RWPE1 (cell line): Measurements from ENCODE around the gene MRPL44.
A peak's percentile ranks its signal among the peaks of the same experiment; 100 is the strongest.

Experiments
- CTCF ChIA-PET: fragments of 350-600 bp; sonication (Branson Sonifier 250); formaldehyde crosslinking; extraction: SDS; loops from one replicate; lab custom pipeline; 2021; lab: Yijun Ruan, JAX
- POLR2A ChIA-PET: fragments of 400-600 bp; formaldehyde crosslinking; extraction: SDS; loops from one replicate; lab custom pipeline; 2020; ENCODE audit warnings: antibody characterized with exemption; ENCODE audit not compliant: low non-redundant PET; lab: Yijun Ruan, JAX
- DNase-seq: peaks from one replicate; pipeline ENCODE4 v3.0.0; 2012; ENCODE audit warnings: low spot score
- H3K27ac ChIP-seq: fragments of 450-650 bp; 2 replicates; pipeline ENCODE4 v1.5.1; 2017
- CTCF ChIP-seq: fragments of 450-650 bp; conservative IDR thresholded peaks from 2 replicates; pipeline ENCODE4 v1.5.1; 2017; ENCODE audit warnings: low read depth, mild to moderate bottlenecking

The MRPL44 gene

GRCh38 chr2:223973606-223974005 is 16.3 kb downstream of the MRPL44 start:
- ChIA-PET CTCF (interaction anchor here (0.8 kb wide), 1 partner anchor 113 kb away, joined by 5 read pairs; no protein-coding TSS in a partner anchor), POLR2A (interaction anchor here (0.6 kb wide), 1 partner anchor 32 kb away, joined by 3 read pairs; no protein-coding TSS in a partner anchor)
- H3K27ac ChIP-seq = no peak overlapping the region
- TF ChIP-seq CTCF = no peak
- DNase-seq = no peak

GRCh38 chr2:223976635-223977226 is 19.5 kb downstream of the MRPL44 start:
- ChIA-PET POLR2A (no interaction called here), CTCF (interaction anchor here (0.6 kb wide), 1 partner anchor 41 kb away, joined by 3 read pairs; no protein-coding TSS in a partner anchor)
- H3K27ac ChIP-seq = no peak overlapping the region
- no peak for DNase-seq
- no peak for TF ChIP-seq CTCF

GRCh38 chr2:223978451-223978850 is 21.2 kb downstream of the MRPL44 start:
- no peak for DNase-seq
- ChIA-PET CTCF (interaction anchor here (0.6 to 1.4 kb wide), 3 partner anchors 8 to 37 kb away, joined by 3 to 4 read pairs (median 3); no protein-coding TSS in a partner anchor), POLR2A (no interaction called here)
- 0 out of 2 replicates have a peak overlapping the region, but pooled peaks have one; percentile 18 for H3K27ac ChIP-seq
- TF ChIP-seq CTCF = no peak

- POLR2A ChIA-PET = no interaction called here
- no peak for TF ChIP-seq CTCF
- CTCF ChIA-PET = interaction anchor here (1.1 to 1.5 kb wide), 2 partner anchors 10 to 305 kb away, joined by 3 to 6 read pairs; no protein-coding TSS in a partner anchor
- no peak for DNase-seq
- H3K27ac ChIP-seq = no peak overlapping the region
These were observed 22.6 kb downstream of the MRPL44 start for GRCh38 chr2:223979730-223980396.

GRCh38 chr2:223980397-223980735 is 23.1 kb downstream of the MRPL44 start:
- ChIA-PET POLR2A (no interaction called here), CTCF (interaction anchor here (1.5 kb wide), 1 partner anchor 304 kb away, joined by 6 read pairs; no protein-coding TSS in a partner anchor)
- no peak overlapping the region for H3K27ac ChIP-seq
- DNase-seq = no peak
- TF ChIP-seq CTCF = no peak

- no peak for DNase-seq
- POLR2A ChIA-PET = no interaction called here
- no peak overlapping the region for H3K27ac ChIP-seq
- TF ChIP-seq CTCF = no peak
- CTCF ChIA-PET = interaction anchor here (1.5 kb wide), 1 partner anchor 304 kb away, joined by 6 read pairs; no protein-coding TSS in a partner anchor
These were observed 23.5 kb downstream of the MRPL44 start for GRCh38 chr2:223980803-223981202.
